ENCODE measurements around the gene BMPR1A. TPM values are rescaled to one million over a fixed set of nuclear protein-coding genes. Genes with fewer than 3 reads are reported as not detected.

Gene BMPR1A
- total and polyA plus RNA-seq, 2 of the 4 experiments (the other 2 are of a cell fraction) = 15.9 to 93.7 TPM

GRCh38 chr10:86868353-86868752 is 111.9 kb downstream of the BMPR1A start:
- Histone ChIP-seq H4K5ac (ENCODE audit: low read depth, low read length) (peak overlapping the region; percentile 12; the same call in 1 of the 2 replicates), H4K8ac (ENCODE audit: low read depth in 2 of 2, low read length in 2 of 2) (peak overlapping the region in 1 of 2 experiments; percentile 48; a peak in 1 of 4 replicates), H3K23ac (ENCODE audit: low read depth, low read length) (peak overlapping the region; percentile 64), H3K4me2 (ENCODE audit: low read depth, low read length) (peak overlapping the region; percentile 55), H2AK5ac (ENCODE audit: low read depth, low read length) (0 out of 2 replicates have a peak overlapping the region, but pooled peaks have one; percentile 48), H2BK120ac (ENCODE audit: low read depth, low read length) (no peak overlapping the region), H3K14ac (replicated peaks; ENCODE audit: low read depth, low read length) (peak overlapping the region; percentile 64), H3K36me3 (ENCODE audit: control insufficient read depth, insufficient read depth, low read length) (no peaks in the 10 kb centered on the region), H3K27ac (ENCODE audit: insufficient read depth, low read length) (no peak overlapping the region), H3K4ac (ENCODE audit: low read depth, low read length) (peak overlapping the region; percentile 31; the same call in 1 of the 2 replicates), H2AK9ac (replicated peaks; ENCODE audit: low read depth, low read length, poor library complexity) (no peak overlapping the region), H4K91ac (ENCODE audit: insufficient read depth, low read depth, low read length) (no peak overlapping the region), H3K4me3 (ENCODE audit: insufficient read depth, low read depth, low read length) (no peak overlapping the region), H3K18ac (ENCODE audit: low read depth, low read length) (no peak overlapping the region), H3K79me1 (ENCODE audit: low read depth in 1 of 2, low read length in 2 of 2) (peaks cover 19 to 50% of the 10 kb centered on the region in 2 experiments), H3K56ac (ENCODE audit: extremely low read depth, insufficient read depth, low read length) (no peak overlapping the region), H3K9me3 (ENCODE audit: control insufficient read depth, insufficient read depth, low read length) (no peaks in the 10 kb centered on the region), H2BK5ac (ENCODE audit: low read depth, low read length, poor library complexity, severe bottlenecking) (peak overlapping the region; percentile 28), H2BK15ac (ENCODE audit: low read depth, low read length) (no peak overlapping the region), H3K9me1 (ENCODE audit: insufficient read depth, low read length) (peaks cover 13% of the 10 kb centered on the region), H3K9ac (ENCODE audit: low read depth, low read length) (no peak overlapping the region; the same call in 1 of the 2 replicates), H3K4me1 (ENCODE audit: control insufficient read depth, insufficient read depth, low read length) (peaks cover 13% of the 10 kb centered on the region), H2BK20ac (ENCODE audit: low read depth, low read length) (0 out of 2 replicates have a peak overlapping the region, but pooled peaks have one; percentile 21), H3K27me3 (ENCODE audit: control insufficient read depth, insufficient read depth, low read length) (no peaks in the 10 kb centered on the region), H2AFZ (replicated peaks; ENCODE audit: low read length, poor library complexity) (peak overlapping the region; percentile 34), H4K20me1 (ENCODE audit: insufficient read depth, low read length) (peaks cover 4% of the 10 kb centered on the region; the same call in 1 of the 2 replicates)
- POLR2A ChIA-PET (ENCODE audit: unreplicated experiment) = no interaction called here
- TF ChIP-seq ELK1 (IDR thresholded peaks at IDR 0.05; ENCODE audit: borderline replicate concordance, low read depth, low read length) = no peak
- no peak for TF ChIP-seq MAFK (IDR thresholded peaks at IDR 0.05; ENCODE audit: low read depth, low read length)
- no peak for TF ChIP-seq BHLHE40 (IDR thresholded peaks at IDR 0.05; ENCODE audit: low read depth, low read length)
- TF ChIP-seq SMC3 (IDR thresholded peaks at IDR 0.05; ENCODE audit: low read depth, low read length) = no peak
- TF ChIP-seq RFX5 (IDR thresholded peaks at IDR 0.05; ENCODE audit: low read depth, low read length) = no peak
- no peak for TF ChIP-seq MXI1 (IDR thresholded peaks at IDR 0.05; ENCODE audit: borderline replicate concordance, low read depth, low read length)
- no peak for TF ChIP-seq POLR2A (IDR thresholded peaks at IDR 0.05; ENCODE audit: low read depth, low read length)
- TF ChIP-seq RAD21 (IDR thresholded peaks at IDR 0.05; ENCODE audit: low read length) = no peak
- no peak for TF ChIP-seq CEBPB (IDR thresholded peaks at IDR 0.05; ENCODE audit: low read depth, low read length)
- no peak for TF ChIP-seq USF2 (IDR thresholded peaks at IDR 0.05; ENCODE audit: low read depth, low read length)
- TF ChIP-seq NFE2L2 (IDR thresholded peaks at IDR 0.05; ENCODE audit: low read depth, low read length) = no peak
- TF ChIP-seq CHD1 (IDR thresholded peaks at IDR 0.05; ENCODE audit: low read depth, low read length) = no peak
- no peak for TF ChIP-seq RCOR1 (IDR thresholded peaks at IDR 0.05; ENCODE audit: insufficient replicate concordance, low read length)
- TF ChIP-seq MAZ (IDR thresholded peaks at IDR 0.05; ENCODE audit: borderline replicate concordance, low read depth, low read length) = no peak
- dilution Hi-C loops (cut with HindIII; ENCODE audit: low sequenced_read_pairs, unreplicated experiment) = no loop called here
- in situ Hi-C loops (cut with MboI; ENCODE audit: low sequenced_read_pairs) = no loop called here
- no TSS peak for BruUV-seq (replicated peaks)
- peak; percentile 62 for ATAC-seq (ENCODE audit: low read depth)
- WGBS, 2 experiments (ENCODE audit: extremely low coverage in 2 of 2, insufficient read length in 1 of 2) = 17% methylated on average over 1 of the region's 6 CpGs; no CpG with 5 or more reads in 1 of the 2 experiments
- CTCF ChIA-PET = no interaction called here
- DNase-seq = peak; percentile 47
- intact Hi-C loops (cut with micrococcal nuclease) = loop anchor here (5.0 kb wide), 1 partner anchor 111 kb away; the partner anchor contains the start of gene BMPR1A
